ENCODE results near the gene CLSTN1.

The CLSTN1 gene

DNA sequence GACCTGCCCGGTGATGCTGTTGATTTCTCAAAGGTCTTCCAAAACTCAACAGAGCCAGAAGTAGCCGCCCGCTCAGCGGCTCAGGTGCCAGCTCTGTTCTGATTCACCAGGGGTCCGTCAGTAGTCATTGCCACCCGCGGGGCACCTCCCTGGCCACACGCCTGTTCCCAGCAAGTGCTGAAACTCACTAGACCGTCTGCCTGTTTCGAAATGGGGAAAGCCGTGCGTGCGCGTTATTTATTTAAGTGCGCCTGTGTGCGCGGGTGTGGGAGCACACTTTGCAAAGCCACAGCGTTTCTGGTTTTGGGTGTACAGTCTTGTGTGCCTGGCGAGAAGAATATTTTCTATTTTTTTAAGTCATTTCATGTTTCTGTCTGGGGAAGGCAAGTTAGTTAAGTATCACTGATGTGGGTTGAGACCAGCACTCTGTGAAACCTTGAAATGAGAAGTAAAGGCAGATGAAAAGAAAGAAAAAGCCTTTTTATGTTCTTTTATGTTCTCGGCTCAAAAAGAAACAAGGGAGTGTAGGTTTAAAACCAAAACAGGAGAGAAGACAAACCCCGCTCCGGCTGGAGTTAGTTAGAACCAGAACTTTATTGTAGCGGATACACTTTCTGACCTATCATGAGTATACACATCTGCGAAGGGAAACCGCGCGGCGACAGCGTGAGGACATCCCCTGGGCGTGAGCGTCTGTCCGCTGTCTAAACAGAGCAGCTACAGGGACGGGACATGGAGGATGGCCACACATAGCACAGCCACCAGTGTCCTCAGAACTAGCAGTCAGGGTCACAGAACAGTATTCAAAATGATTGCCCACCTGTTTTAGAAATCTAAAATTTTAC lies 95.1 kb downstream of the CLSTN1 start:
- no peak overlapping the region; the same call in 1 of the 2 replicates for H3K9ac ChIP-seq (ENCODE audit: low read length)
- peaks cover 1% of the 10 kb centered on the region; the same call in 1 of the 2 replicates for H3K9me3 ChIP-seq (ENCODE audit: low read length)
- no peak overlapping the region for H2AFZ ChIP-seq (ENCODE audit: low read length)
- no peaks in the 10 kb centered on the region for H3K27me3 ChIP-seq (ENCODE audit: insufficient read depth, low read length)
- H3F3A ChIP-seq (ENCODE audit: insufficient read depth, low read length) = 0 out of 2 replicates have a peak, but pooled peaks cover 3% of the 10 kb centered on the region
- H3K4me2 ChIP-seq (ENCODE audit: low read length) = no peak overlapping the region
- H3K4me3 ChIP-seq (ENCODE audit: low read depth, low read length, poor library complexity, severe bottlenecking) = no peak overlapping the region
- peaks cover 85% of the 10 kb centered on the region for H3K36me3 ChIP-seq (ENCODE audit: insufficient read depth, low read length)
- no peaks in the 10 kb centered on the region for H3K79me2 ChIP-seq (ENCODE audit: insufficient read depth, low read length)
- peak overlapping the region; percentile 66 for H3K27ac ChIP-seq (ENCODE audit: low read depth, low read length, poor library complexity, severe bottlenecking)
- peaks cover 7% of the 10 kb centered on the region for H3K4me1 ChIP-seq (ENCODE audit: insufficient read depth, low read length, severe bottlenecking)
- no peaks in the 10 kb centered on the region for H3K9me2 ChIP-seq (ENCODE audit: low read depth, low read length)
- no peaks in the 10 kb centered on the region for H4K20me1 ChIP-seq (ENCODE audit: insufficient read depth, low read length)
- TF ChIP-seq, protein P1, sequence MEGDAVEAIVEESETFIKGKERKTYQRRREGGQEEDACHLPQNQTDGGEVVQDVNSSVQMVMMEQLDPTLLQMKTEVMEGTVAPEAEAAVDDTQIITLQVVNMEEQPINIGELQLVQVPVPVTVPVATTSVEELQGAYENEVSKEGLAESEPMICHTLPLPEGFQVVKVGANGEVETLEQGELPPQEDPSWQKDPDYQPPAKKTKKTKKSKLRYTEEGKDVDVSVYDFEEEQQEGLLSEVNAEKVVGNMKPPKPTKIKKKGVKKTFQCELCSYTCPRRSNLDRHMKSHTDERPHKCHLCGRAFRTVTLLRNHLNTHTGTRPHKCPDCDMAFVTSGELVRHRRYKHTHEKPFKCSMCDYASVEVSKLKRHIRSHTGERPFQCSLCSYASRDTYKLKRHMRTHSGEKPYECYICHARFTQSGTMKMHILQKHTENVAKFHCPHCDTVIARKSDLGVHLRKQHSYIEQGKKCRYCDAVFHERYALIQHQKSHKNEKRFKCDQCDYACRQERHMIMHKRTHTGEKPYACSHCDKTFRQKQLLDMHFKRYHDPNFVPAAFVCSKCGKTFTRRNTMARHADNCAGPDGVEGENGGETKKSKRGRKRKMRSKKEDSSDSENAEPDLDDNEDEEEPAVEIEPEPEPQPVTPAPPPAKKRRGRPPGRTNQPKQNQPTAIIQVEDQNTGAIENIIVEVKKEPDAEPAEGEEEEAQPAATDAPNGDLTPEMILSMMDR (IDR thresholded peaks at IDR 0.05; ENCODE audit: low read length) = no peak
- no peak for TF ChIP-seq EZH2 (IDR thresholded peaks at IDR 0.05; ENCODE audit: borderline replicate concordance, low read length)

DNA sequence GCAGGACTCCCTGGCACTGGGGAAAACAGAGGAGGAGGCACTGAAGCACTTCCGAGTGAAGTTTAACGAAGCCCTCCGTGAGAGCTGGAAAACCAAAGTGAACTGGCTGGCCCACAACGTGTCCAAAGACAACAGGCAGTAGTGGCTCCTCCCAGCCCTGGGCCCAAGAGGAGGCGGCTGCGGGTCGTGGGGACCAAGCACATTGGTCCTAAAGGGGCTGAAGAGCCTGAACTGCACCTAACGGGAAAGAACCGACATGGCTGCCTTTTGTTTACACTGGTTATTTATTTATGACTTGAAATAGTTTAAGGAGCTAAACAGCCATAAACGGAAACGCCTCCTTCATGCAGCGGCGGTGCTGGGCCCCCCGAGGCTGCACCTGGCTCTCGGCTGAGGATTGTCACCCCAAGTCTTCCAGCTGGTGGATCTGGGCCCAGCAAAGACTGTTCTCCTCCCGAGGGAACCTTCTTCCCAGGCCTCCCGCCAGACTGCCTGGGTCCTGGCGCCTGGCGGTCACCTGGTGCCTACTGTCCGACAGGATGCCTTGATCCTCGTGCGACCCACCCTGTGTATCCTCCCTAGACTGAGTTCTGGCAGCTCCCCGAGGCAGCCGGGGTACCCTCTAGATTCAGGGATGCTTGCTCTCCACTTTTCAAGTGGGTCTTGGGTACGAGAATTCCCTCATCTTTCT lies 96.7 kb downstream of the CLSTN1 start:
- no peak overlapping the region for H3K9ac ChIP-seq (ENCODE audit: low read length)
- TF ChIP-seq EZH2 (IDR thresholded peaks at IDR 0.05; ENCODE audit: borderline replicate concordance, low read length) = no peak
- TF ChIP-seq, protein P1 (IDR thresholded peaks at IDR 0.05; ENCODE audit: low read length) = no peak
- peaks cover 5% of the 10 kb centered on the region; the same call in 1 of the 2 replicates for H3K9me3 ChIP-seq (ENCODE audit: low read length)
- peak overlapping the region; percentile 44 for H3K27ac ChIP-seq (ENCODE audit: low read depth, low read length, poor library complexity, severe bottlenecking)
- H3K4me3 ChIP-seq (ENCODE audit: low read depth, low read length, poor library complexity, severe bottlenecking) = no peak overlapping the region
- no peaks in the 10 kb centered on the region for H4K20me1 ChIP-seq (ENCODE audit: insufficient read depth, low read length)
- no peaks in the 10 kb centered on the region for H3K79me2 ChIP-seq (ENCODE audit: insufficient read depth, low read length)
- H3F3A ChIP-seq (ENCODE audit: insufficient read depth, low read length) = 0 out of 2 replicates have a peak, but pooled peaks cover 3% of the 10 kb centered on the region
- H3K27me3 ChIP-seq (ENCODE audit: insufficient read depth, low read length) = no peaks in the 10 kb centered on the region
- H3K9me2 ChIP-seq (ENCODE audit: low read depth, low read length) = no peaks in the 10 kb centered on the region
- H3K36me3 ChIP-seq (ENCODE audit: insufficient read depth, low read length) = peaks cover 85% of the 10 kb centered on the region
- no peak overlapping the region for H2AFZ ChIP-seq (ENCODE audit: low read length)
- H3K4me1 ChIP-seq (ENCODE audit: insufficient read depth, low read length, severe bottlenecking) = peaks cover 7% of the 10 kb centered on the region
- H3K4me2 ChIP-seq (ENCODE audit: low read length) = no peak overlapping the region

- Histone ChIP-seq H4K20me1 (ENCODE audit: insufficient read depth, low read length) (no peaks in the 10 kb centered on the region), H3K79me2 (ENCODE audit: insufficient read depth, low read length) (no peaks in the 10 kb centered on the region), H3K27ac (ENCODE audit: low read depth, low read length, poor library complexity, severe bottlenecking) (peak overlapping the region; percentile 44), H3K4me3 (ENCODE audit: low read depth, low read length, poor library complexity, severe bottlenecking) (no peak overlapping the region), H3K9me2 (ENCODE audit: low read depth, low read length) (no peaks in the 10 kb centered on the region), H3K36me3 (ENCODE audit: insufficient read depth, low read length) (peaks cover 81% of the 10 kb centered on the region), H3K4me2 (ENCODE audit: low read length) (no peak overlapping the region), H3K9ac (ENCODE audit: low read length) (no peak overlapping the region), H3K4me1 (ENCODE audit: insufficient read depth, low read length, severe bottlenecking) (peaks cover 11% of the 10 kb centered on the region), H2AFZ (ENCODE audit: low read length) (no peak overlapping the region), H3K9me3 (ENCODE audit: low read length) (peaks cover 5% of the 10 kb centered on the region; the same call in 1 of the 2 replicates), H3F3A (ENCODE audit: insufficient read depth, low read length) (0 out of 2 replicates have a peak, but pooled peaks cover 3% of the 10 kb centered on the region), H3K27me3 (ENCODE audit: insufficient read depth, low read length) (no peaks in the 10 kb centered on the region)
- TF ChIP-seq, protein P1 (IDR thresholded peaks at IDR 0.05; ENCODE audit: low read length) = no peak
- TF ChIP-seq EZH2 (IDR thresholded peaks at IDR 0.05; ENCODE audit: borderline replicate concordance, low read length) = no peak
Observed at GRCh38 chr1:9726406-9726805, 97.4 kb downstream of the CLSTN1 start.

All from OCI-LY1 (cell line).